ENCODE results near the gene POLR2L.

POLR2L gene

GRCh38 chr11:818396-819128, 23.8 kb downstream of the POLR2L start, which contains the start of gene PNPLA2:
Gene PNPLA2, plus strand, starts transcription at chr11:818914. Its CDS starts 805 bp downstream, at chr11:819719.
- in situ Hi-C loops (cut with MboI; ENCODE audit: low sequenced_read_pairs): no loop called here

GRCh38 chr11:816433-816779, 25.9 kb downstream of the POLR2L start:
- in situ Hi-C loops (cut with MboI; ENCODE audit: low sequenced_read_pairs): no loop called here

GRCh38 chr11:815675-816432, 26.5 kb downstream of the POLR2L start:
- in situ Hi-C loops (cut with MboI; ENCODE audit: low sequenced_read_pairs): no loop called here

- in situ Hi-C loops (cut with MboI; ENCODE audit: low sequenced_read_pairs): no loop called here
Observed at GRCh38 chr11:813456-814096, 28.8 kb downstream of the POLR2L start.

DNA sequence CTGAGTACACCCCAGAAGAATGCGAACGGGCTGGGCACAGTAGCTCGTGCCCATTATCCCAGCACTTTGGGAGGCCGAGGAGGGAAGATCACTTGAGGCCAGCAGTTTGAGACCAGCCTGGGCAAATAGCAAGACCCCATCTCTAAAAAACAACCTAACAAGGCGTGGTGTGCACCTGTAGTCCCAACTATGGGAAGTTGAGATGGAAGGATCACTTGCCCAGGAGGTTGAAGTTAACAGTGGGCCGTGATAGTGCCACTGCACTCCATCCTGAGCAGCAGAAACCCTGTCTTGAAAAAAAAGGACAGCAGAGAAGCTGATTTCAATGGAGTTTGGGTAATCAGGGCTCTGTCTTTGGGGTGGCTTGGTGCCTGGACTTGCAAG, 29.3 kb downstream of the POLR2L start:
- in situ Hi-C loops (cut with MboI; ENCODE audit: low sequenced_read_pairs): no loop called here

GRCh38 chr11:812390-812789, 29.9 kb downstream of the POLR2L start:
- in situ Hi-C loops (cut with MboI; ENCODE audit: low sequenced_read_pairs): no loop called here

DNA sequence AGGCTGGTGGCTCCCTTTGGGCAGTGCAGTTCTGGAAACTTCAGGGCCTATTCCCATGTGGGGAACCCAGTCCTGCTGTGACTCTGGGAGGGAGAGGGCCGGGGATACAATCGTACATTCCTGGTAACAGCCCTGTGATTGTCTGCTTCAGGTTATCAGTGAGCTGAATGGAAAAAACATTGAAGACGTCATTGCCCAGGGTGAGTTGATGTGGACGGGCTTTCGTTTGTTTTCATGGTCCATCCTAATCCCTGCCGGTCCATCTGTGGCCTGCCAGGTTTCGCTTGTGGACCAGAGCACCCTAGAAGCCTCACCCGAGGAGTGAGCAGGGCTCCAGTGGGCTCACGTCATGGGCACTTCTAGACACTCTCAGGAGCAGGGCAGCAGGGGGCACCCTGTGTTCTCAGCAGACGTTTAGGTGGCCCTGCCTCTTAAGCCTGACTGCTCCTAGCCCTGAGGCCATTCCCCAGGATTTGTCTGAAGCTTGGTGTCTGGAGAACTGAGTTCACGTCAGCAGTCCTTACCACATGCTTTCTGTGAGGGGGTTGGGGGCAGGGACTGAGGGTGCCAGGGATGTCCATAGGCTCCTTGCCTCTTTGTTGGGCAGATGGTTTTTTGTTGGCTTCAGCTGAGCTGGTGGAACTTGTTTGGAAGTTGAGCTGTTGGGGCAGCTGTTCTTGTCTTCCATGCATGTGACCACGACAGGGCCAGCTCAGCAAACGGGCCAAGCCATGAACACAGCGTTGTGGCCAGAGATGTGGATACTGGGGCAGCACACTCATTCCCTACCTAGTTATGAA, 30.7 kb downstream of the POLR2L start:
- in situ Hi-C loops (cut with MboI; ENCODE audit: low sequenced_read_pairs): no loop called here

DNA sequence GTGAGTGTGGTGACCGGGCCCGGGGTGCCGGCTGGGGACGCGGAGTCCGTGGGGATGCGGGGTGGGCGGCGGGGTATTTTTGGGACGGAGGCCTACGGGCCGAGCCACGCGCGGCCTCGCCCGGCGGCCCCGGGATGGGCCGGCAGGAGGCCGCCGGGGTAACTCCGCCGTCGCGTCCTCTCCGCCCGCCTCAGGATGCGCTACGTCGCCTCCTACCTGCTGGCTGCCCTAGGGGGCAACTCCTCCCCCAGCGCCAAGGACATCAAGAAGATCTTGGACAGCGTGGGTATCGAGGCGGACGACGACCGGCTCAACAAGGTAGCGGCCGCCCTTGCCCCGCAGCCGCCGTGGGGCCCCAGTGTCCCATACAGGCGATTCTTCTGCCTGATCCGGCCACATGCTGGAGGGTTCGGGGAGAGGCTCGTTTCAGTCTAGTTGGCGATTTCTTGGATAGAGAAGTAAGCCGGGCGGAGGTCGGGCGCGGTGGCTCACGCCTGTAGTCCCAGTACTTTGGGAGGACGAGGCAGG, 32.2 kb downstream of the POLR2L start:
- in situ Hi-C loops (cut with MboI; ENCODE audit: low sequenced_read_pairs): no loop called here

GRCh38 chr11:809287-810039, 32.9 kb downstream of the POLR2L start, which contains the start of gene RPLP2:
Gene RPLP2, plus strand, starts transcription at chr11:809967. Its CDS starts 268 bp downstream, at chr11:810235.
- in situ Hi-C loops (cut with MboI; ENCODE audit: low sequenced_read_pairs): no loop called here

DNA sequence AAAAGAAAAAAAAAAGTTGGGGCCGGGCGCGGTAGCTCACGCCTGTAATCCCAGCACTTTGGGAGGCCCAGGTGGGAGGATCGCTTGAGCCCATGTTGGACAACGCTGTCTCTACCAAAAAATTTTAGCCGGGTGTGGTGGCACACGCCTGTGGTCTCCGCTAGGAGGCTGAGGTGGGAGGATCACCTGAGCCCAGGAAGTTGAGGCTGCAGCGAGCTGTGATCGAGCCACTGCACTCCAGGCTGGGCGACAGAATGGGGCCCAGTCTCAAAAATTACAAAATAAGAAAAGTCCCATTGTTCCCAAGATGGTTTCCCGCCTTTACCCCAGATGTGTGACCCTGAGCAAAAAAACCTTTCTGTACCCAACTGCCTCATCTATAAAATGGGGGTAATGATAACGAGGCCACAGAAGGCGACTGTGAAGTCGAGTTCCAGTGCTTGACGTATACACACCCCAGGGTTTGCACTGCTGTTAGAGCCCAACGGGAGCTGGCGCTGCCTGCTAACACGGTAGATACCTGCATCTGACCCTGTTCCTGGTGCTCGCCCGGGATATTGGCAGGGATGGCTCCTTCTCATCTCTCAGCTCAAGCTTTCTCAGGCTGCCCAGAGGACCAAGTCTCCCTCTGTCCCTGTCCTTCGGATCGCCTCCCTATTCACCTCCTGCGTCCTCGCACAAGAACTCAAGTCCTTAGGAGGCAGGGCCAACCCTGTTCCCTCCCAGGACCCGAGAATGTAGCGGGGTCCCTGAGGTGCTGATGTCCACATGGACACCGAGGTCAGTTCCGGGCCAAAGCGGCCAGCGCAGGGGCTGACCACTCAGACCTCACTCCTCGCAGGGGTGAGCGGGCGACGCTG, 33.7 kb downstream of the POLR2L start:
- in situ Hi-C loops (cut with MboI; ENCODE audit: low sequenced_read_pairs): no loop called here

- in situ Hi-C loops (cut with MboI; ENCODE audit: low sequenced_read_pairs): no loop called here
Observed at GRCh38 chr11:804599-804964, 37.7 kb downstream of the POLR2L start.

GRCh38 chr11:803770-804598, 38.3 kb downstream of the POLR2L start:
- in situ Hi-C loops (cut with MboI; ENCODE audit: low sequenced_read_pairs): no loop called here

GRCh38 chr11:803467-803742, 38.9 kb downstream of the POLR2L start:
- in situ Hi-C loops (cut with MboI; ENCODE audit: low sequenced_read_pairs): no loop called here

- in situ Hi-C loops (cut with MboI; ENCODE audit: low sequenced_read_pairs): no loop called here
Observed at GRCh38 chr11:802693-803466, 39.4 kb downstream of the POLR2L start.

- in situ Hi-C loops (cut with MboI; ENCODE audit: low sequenced_read_pairs): no loop called here
Observed at GRCh38 chr11:802018-802617, 40.2 kb downstream of the POLR2L start.

DNA sequence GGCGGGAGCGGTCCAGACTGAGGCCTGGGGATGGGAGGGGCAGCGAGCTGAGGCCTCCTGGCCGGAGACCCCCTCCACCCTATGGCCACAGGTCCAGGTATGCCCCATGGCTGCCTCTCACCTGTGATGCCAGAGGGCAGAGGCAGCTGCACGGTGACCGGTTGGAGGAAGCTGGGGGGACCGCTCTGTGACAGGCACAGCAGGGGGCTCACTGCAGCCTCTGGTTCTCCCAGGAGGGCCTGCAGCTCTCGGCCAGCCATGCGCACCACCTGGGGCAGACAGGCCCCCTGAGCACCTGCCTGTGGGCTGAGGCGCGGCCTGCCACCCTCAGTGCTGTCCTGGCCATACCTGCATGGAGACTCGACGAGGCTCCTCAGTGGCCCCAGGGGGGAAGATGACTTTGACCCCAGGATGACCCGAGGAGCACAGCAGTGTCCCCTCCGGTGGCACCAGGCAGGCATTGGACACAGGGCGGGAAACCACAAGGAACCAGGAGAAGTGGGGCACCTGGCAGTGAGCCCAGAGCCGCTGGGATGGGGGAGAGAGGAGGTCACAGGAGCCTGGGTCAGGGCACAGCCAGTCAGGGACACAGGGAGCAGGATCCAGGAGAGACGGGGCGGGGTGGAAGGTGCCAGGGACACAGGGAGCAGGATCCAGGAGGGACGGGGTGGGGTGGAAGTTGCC, 41.1 kb downstream of the POLR2L start:
- in situ Hi-C loops (cut with MboI; ENCODE audit: low sequenced_read_pairs): no loop called here

GRCh38 chr11:800473-800872, 41.9 kb downstream of the POLR2L start:
- in situ Hi-C loops (cut with MboI; ENCODE audit: low sequenced_read_pairs): no loop called here

Measured in HL-60/S4 treated with retinoic acid at 250 ng/mL for 4 days and 3 days (cell line).